Activated CD4-positive, CD25-positive, alpha-beta regulatory T cell treated with anti-CD3 and anti-CD28 coated beads, Interleukin-2, amount 50 U/mL, for 24 hours (primary cell): ENCODE results near the gene FLNB.
A peak's percentile ranks its signal among the peaks of the same experiment; 100 is the strongest.

Experiments
- ATAC-seq, 2 donors: fragments of 150-1000 bp; cut with Tn5 transposase; one replicate each; pipeline ENCODE4 v1.10.0; 2021; ENCODE audit warnings: mild to moderate bottlenecking in 1 of 2, moderate library complexity in 1 of 2

Gene FLNB

DNA sequence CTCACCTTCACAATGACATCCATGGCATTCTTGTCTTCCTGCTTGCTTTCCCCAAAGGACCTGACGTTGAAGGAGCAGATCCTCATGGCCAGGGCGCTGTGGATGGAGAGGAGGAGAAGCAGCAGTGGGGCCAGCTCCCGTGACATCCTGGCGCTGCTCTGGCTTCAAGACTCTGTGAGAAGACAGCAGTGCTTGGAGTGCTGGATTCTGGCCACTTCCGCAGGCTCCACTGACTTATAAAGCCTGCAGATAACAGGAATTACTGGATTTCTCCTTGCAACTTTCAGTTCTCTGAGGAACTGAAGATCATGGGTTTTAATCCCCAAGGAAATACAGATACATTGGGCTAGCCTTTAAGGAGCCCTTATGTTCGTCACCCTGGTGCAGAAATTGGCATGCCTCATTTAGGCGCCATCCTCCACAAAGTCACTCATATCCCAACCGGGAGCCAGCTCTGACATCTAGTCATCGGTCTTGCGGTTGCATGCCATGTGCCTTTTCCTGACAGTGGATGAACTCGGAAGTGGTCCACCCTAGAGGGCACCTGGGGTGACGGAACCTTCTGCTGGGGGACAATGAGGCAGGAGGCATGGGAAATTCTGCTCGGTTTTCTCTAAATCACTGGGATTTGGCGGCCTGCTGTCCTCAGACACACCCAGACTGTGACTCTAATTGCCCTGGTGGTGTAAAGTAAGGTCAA is 202.7 kb downstream of the FLNB start, which contains the start of gene DNASE1L3:
TSS of gene DNASE1L3 (minus strand) at position 212 of the 700 bp plus-strand sequence. CDS start at position 146, 66 bp downstream.
- ATAC-seq, result no peak

DNA sequence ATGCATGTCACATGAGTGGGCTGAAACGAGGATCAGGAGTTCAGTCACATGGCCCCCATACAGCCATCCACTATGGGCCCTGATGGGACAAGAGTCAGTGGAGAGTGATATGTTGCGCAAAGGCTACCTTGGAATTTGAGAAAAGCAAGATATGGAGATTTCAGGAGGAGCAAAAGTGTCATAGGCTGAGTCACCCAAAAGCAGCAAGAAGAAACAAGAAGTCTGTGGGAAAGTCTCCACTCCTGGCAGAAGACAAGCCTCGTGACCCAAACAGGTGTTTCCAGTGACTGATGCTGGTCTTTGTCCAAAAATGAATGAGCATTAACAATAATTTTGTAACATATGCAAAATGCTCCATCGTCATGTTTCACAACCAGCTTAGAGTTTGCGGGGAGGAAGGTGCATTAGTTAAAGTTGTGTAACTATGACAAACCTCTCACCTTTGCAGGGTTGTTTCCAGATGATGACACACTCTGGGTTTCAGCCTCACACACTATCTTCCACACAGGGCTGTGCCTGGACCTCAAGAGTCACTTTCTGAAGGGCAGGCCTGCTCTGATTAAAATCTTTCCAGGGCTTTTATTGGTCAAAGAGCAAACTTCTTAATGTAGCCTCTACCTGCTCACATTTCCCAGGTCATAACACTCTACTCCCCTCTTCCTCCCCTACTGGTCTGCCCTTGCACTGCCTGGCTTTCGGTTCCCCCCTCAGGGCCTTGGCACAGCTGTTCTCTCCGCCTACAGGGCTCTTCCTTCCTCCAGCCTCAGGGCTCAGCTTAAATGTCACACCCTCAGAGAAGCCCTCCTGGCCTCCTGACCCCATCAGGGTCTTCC is 206.5 kb downstream of the FLNB start:
- ATAC-seq, result peak; percentile 94 to 95

DNA sequence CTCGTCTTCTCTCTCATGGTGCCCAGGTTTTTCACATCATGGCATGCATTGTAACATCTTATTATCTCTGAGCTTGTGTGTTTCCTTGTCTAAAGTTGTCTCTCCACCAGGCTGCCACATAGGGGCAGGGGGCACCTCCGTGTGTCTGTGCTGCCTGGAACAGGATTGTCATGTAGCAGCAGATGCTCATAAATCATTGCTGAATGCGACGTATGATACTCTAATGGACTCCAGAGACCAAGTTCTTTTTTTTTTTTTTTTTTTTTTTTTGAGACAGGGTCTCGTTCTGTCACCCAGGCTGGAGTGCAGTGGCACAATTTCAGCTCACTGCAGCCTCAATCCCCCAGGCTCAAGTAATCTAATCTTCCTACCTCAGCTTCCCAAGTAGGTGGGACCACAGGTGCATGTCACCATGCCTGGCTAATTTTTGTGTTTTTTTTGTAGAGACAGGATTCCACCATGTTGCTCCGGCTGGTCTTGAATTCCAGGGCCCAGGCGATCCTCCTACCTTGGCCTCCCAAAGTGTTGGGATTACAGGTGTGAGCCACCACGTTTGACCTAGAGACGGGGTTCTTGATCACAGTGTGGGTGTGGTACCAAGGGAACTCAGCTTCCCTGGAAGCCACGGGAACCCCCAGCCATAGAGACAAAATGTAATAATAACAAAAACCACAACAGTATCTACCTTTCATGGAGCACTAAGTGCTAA is 207.2 kb downstream of the FLNB start:
- ATAC-seq, result no peak

GRCh38 chr3:58216496-58217195 is 208.4 kb downstream of the FLNB start:
- ATAC-seq, result no peak

DNA sequence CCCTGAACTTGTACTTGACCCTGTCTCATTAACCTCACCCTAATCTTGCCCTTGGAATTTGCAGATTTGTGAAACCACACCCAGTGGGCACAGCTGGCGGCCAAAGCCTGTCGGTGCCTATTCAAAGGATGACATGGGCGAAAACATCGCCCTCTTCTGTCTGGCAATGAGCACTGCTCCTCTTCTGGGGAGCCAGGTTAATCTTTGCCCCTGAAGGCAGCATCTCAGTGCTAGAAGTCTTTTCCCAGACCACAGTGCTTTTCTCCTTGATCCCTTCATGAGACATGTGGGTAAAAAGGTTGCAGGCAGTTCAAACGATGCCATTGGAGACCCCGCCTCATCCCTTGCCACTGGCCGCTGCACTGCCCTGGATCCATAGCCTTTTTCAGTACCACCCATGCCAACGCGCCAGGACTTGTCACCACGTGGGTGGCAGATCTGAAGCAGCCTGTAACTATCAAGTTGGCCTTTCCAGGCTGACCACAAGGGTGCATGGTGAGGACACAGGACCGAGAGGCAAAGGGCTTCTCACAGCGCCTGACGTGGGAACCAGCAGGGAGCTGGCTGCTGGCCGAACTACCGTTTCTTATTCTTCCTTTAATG is 209.1 kb downstream of the FLNB start:
- ATAC-seq, result peak; percentile 23 to 31

- no peak for ATAC-seq
Measured at GRCh38 chr3:58218904-58219303, 210.7 kb downstream of the FLNB start.
